Motor neuron (in vitro differentiated cells): ENCODE data around the gene UBA3. TPM values are rescaled to one million over a fixed set of nuclear protein-coding genes. Genes with fewer than 3 reads are reported as not detected.
A peak's percentile ranks its signal among the peaks of the same experiment; 100 is the strongest.

ENCODE experiments used
- ATAC-seq, 8 experiments: fragments of 200-7000 bp; cut with Tn5 transposase; replicated peaks in 6 of 8; 2 replicates each; pipeline ENCODE4 v1.8.0; 2021; ENCODE audit warnings: mild to moderate bottlenecking in 8 of 8, moderate library complexity in 8 of 8
- H3K27ac ChIP-seq, 2 donors: fragments of 250-450 bp; sonication (Bioruptor Pico); 2 replicates each; pipeline ENCODE4 v1.9.0; 2021; ENCODE audit warnings: antibody characterized with exemption in 2 of 2, mild to moderate bottlenecking in 2 of 2, moderate library complexity in 1 of 2
- H3K4me1 ChIP-seq, 2 donors: fragments of 250-450 bp; sonication (Bioruptor Pico); replicated peaks in 1 of 2; 2 replicates each; pipeline ENCODE4 v1.6.1; 2021; ENCODE audit warnings: antibody characterized with exemption in 2 of 2, mild to moderate bottlenecking in 2 of 2, moderate library complexity in 1 of 2
- H3K4me3 ChIP-seq, 5 donors: fragments of 250-450 bp; sonication (Bioruptor Pico); 2 replicates each; pipeline ENCODE4 v1.9.0; 2021; ENCODE audit warnings: antibody characterized with exemption in 5 of 5, mild to moderate bottlenecking in 5 of 5, moderate library complexity in 4 of 5
- WGBS, 10 experiments: fragments of 450-650 bp; shearing (Covaris generic); methylation state at CpG; one replicate each; pipeline ENCODE4 v1.0.0; 2022; 5-methylcytosine and 5-hydroxymethylcytosine counted together
- in situ Hi-C, 9 experiments: fragments of 400-800 bp; cut with MboI; loops; one replicate each; pipeline ENCODE4 v1.15.0; 2021; ENCODE audit warnings: low sequenced_read_pairs in 9 of 9, low pct_unique_long_range_greater_than_20kb in 2 of 9; ENCODE audit not compliant: unreplicated experiment in 9 of 9
- total RNA-seq, 8 experiments: library from RNA; unstranded; fragments of 300-600 nt; gene quantifications; 2 replicates each; pipeline versions ENCODE4 v1.2.3 to v1.2.4, GENCODE V29; 2022

Gene UBA3
- total RNA-seq, 8 experiments from 2014 or later, result 38.8 to 88.9 (median 62.2) TPM

DNA sequence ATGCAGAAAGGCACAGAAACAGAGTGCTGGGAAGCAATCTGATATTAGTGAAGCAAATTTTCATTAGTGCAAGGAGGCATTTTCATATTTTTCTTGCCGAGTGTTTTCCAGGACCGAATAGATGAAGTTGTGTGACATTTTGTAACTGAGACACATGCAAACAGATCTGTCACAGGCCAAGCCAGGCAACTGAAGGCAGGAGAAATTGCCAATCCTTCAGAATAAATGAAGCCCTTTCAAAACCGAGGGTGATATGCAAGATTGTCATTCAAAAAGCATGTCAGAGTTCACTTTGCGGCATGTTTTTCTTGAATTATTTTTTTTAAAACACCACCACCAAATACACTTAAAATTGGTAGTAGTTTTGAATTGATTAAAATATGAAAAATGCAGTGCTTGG is 36.0 kb upstream of the UBA3 start:
- Histone ChIP-seq H3K4me1 (no peaks in the 10 kb centered on the region), H3K27ac (no peak overlapping the region), H3K4me3 (no peak overlapping the region)
- in situ Hi-C loops, result no loop called here
- WGBS, 10 experiments, result 58 to 100% (median 82%) methylated on average over 1 to 4 of the region's 4 CpGs; no CpG with 5 or more reads in 2 of the 10 experiments
- no peak for ATAC-seq

DNA sequence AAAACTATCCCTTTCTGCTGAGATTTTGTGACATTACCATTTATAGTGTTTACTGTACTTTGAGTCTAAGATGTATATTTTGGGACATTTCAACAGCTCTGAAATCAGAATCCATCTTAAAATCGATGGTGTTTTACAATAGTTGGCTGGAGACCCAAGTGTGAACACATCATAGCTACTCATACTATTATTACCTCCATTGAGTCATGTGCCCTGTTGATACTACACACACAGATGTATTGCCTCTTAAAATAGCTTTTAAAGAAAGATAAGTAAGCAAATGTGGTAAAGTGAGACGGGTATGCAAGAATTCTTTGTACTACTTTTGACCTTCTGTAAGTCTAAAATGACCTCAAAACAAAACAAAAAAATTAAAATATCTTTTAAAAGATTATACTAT is 35.6 kb upstream of the UBA3 start:
- Histone ChIP-seq H3K4me1 (peaks cover 0 to 4% of the 10 kb centered on the region in 2 donors), H3K27ac (no peak overlapping the region), H3K4me3 (no peak overlapping the region)
- in situ Hi-C loops, result no loop called here
- no peak for ATAC-seq
- 0 to 92% (median 80%) methylated on average over 1 to 2 of the region's 2 CpGs; no CpG with 5 or more reads in 3 of the 10 experiments for WGBS, 10 experiments

DNA sequence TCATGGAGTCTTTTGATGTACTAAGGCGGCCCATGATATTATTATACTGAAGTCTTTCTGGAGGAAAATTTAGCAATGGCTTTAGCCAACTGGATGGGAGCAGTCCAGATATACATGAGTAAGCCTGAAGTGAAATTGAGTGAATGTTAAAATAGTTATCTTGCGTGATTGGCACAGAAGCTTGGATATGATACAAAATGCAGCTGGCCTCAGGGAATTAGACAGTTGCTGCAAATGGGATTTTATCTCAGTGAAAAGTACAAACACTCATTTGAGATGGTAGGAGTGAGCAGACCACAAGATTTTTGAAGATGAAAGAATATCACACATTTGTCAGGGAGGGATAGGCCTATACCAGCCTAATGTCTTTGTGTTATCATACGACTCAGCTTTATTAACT is 33.4 kb upstream of the UBA3 start:
- in situ Hi-C loops, result no loop called here
- H3K4me1 ChIP-seq, result peaks cover 0 to 4% of the 10 kb centered on the region in 2 donors
- no peak overlapping the region for H3K4me3 ChIP-seq
- no peak overlapping the region for H3K27ac ChIP-seq
- WGBS, 10 experiments, result 58 to 100% (median 93%) methylated on average over 1 to 3 of the region's 3 CpGs
- no peak for ATAC-seq

DNA sequence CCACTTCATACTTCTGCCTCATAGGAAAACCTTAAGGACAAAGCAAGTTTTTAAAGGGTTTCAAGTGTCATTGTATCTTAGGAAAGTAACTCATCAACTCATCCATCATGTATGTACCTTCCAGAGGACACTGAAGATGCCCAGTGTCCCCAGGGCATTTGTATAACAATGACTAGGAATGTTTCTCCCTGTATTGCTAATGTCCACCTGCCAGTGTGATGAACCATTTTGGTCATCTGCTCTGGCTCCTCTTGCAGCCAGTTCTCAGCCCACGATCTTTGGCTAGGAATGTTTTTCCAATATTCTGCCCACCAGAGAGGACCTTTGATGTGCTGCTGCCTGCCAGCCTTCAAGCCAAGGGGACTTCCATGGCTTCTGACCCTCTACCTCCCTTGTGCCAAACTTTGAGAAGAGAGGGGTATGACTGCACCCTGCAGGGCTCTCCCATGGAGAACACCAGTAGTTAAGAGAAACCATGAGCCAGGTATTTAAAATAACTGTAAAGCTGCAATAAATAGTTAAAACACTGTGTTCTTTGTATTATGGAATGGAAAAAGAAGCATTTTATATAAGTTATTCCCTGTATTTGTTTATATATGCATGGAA is 30.9 kb upstream of the UBA3 start:
- no peak overlapping the region for H3K27ac ChIP-seq
- WGBS, 10 experiments, result 17 to 67% (median 40%) methylated on average over 1 of the region's 1 CpG; no CpG with 5 or more reads in 6 of the 10 experiments
- no peak overlapping the region for H3K4me3 ChIP-seq
- H3K4me1 ChIP-seq, result peaks cover 0 to 4% of the 10 kb centered on the region in 2 donors
- in situ Hi-C loops, result no loop called here
- no peak for ATAC-seq

DNA sequence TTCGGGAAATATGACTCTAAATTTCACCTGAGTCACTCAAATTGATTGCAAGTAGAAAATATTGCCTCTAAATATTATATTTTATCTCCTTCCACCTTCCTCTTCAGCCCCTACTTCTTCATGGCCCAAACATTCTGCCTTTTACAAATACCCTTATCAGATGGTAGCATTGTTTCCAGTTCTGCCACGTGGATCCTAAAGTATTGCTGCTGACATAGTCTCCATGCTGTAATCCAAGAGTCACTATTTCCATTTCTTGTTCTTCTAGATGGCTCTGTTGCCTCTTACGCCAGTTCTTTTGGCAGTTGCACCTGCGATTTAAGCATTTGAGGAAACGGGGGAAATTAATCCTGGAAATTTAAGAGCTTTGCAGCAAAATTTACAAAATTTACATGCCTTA is 28.6 kb upstream of the UBA3 start:
- 53 to 97% (median 90%) methylated on average over 2 to 5 of the region's 5 CpGs; no CpG with 5 or more reads in 1 of the 10 experiments for WGBS, 10 experiments
- H3K27ac ChIP-seq, result no peak overlapping the region
- in situ Hi-C loops, result no loop called here
- no peak for ATAC-seq
- no peak overlapping the region for H3K4me3 ChIP-seq
- H3K4me1 ChIP-seq, result peaks cover 0 to 4% of the 10 kb centered on the region in 2 donors

DNA sequence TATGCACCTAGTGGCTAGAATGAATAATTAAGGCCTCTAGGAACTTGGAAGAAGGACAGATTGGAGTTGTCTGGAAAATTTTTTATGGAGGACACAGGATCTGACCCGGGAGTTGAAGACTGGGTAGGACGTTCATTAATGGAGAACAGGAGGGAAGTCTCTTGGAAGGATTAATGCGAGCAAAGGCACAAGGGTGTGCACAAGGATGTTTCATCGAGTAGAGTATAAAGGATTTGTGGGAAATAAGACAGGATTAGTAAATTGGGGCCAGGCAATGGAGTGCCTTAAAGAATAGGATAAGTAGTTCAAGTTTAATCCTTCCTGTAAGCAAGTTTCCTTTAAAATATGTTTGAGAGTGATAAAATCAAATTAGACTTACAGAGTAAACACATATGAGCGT is 27.7 kb upstream of the UBA3 start:
- in situ Hi-C loops, result no loop called here
- H3K27ac ChIP-seq, result no peak overlapping the region
- WGBS, 10 experiments, result 53 to 94% (median 82%) methylated on average over 2 to 5 of the region's 5 CpGs

DNA sequence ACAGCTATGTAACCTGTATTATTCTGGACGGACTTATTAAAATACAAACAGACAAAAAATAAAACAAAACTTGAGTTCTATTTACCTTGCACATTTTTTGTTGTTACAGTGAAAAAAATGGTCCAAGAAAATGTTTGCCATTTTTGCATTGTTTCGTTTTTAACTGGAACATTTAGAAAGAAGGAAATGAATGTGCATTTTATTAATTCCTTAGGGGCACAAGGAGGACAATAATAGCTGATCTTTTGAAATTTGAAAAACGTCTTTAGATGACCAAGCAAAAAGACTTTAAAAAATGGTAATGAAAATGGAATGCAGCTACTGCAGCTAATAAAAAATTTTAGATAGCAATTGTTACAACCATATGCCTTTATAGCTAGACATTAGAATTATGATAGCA is 25.2 kb upstream of the UBA3 start:
- Histone ChIP-seq H3K27ac (no peak overlapping the region), H3K4me3 (no peak overlapping the region), H3K4me1 (no peaks in the 10 kb centered on the region)
- ATAC-seq, result no peak
- in situ Hi-C loops, result no loop called here
- WGBS, 10 experiments, result 37 to 100% (median 71%) methylated on average over 1 to 3 of the region's 3 CpGs

More for the DNA sequence above, 27.7 kb upstream of the UBA3 start:
- Histone ChIP-seq H3K4me1 (peaks cover 0 to 4% of the 10 kb centered on the region in 2 donors), H3K4me3 (no peak overlapping the region)
- no peak for ATAC-seq

DNA sequence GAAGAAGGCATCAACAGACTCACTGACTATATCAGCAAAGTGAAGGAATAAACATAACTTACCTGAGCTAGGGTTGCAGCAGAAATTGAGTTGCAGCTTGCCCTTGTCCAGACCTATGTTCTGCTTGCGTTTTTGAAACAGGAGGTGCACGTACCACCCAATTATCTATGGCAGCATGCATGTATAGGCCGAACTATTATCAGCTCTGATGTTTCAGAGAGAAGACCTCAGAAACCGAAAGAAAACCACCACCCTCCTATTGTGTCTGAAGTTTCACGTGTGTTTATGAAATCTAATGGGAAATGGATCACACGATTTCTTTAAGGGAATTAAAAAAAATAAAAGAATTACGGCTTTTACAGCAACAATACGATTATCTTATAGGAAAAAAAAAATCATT is 24.4 kb upstream of the UBA3 start:
- WGBS, 10 experiments, result 80 to 98% (median 90%) methylated on average over 4 to 8 of the region's 8 CpGs
- Histone ChIP-seq H3K4me1 (no peaks in the 10 kb centered on the region), H3K4me3 (no peak overlapping the region), H3K27ac (no peak overlapping the region)
- no peak for ATAC-seq
- in situ Hi-C loops, result no loop called here

DNA sequence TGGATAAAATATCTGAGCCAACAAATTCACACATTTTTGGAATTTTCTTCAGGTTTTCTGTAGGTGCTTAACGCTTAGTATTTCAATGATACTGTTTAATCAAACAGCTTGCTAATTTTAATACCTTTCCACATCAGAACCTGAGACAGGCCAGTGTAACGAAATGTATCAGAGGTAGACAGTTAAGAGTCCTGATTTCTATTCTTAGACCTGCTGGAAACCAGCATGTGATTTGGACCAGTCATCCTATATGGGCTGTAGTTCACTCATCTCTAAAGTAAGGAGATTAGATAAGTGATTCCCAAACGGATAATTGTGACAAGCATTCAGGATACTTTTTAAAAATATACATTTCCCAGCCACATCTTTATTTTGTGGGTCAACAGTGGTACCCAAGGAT is 23.0 kb upstream of the UBA3 start:
- in situ Hi-C loops, result no loop called here
- no peak overlapping the region for H3K4me3 ChIP-seq
- no peak for ATAC-seq
- 50 to 100% (median 88%) methylated on average over 1 to 3 of the region's 3 CpGs; no CpG with 5 or more reads in 1 of the 10 experiments for WGBS, 10 experiments
- H3K4me1 ChIP-seq, result no peaks in the 10 kb centered on the region
- no peak overlapping the region for H3K27ac ChIP-seq

DNA sequence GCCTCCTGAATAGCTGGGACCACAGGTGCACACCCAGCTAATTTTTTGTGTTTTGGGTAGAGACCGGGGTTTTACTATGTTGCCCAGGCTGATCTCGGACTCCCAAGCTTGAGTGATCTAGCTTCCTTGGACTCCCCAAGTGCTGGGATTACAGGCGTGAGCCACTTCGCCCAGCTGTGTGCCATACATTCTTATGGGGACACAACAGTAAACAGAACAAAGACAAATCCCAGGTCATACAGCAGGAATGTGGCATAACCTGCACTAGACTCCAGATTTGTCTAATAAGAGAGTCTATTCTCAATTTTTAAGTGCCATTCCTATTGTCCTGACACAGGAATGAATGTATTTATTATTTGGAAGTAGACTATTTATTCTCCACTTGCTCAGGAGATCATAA is 22.2 kb upstream of the UBA3 start:
- Histone ChIP-seq H3K27ac (no peak overlapping the region), H3K4me1 (no peaks in the 10 kb centered on the region), H3K4me3 (no peak overlapping the region)
- 70 to 100% (median 98%) methylated on average over 2 to 4 of the region's 4 CpGs; no CpG with 5 or more reads in 5 of the 10 experiments for WGBS, 10 experiments
- in situ Hi-C loops, result no loop called here
- no peak for ATAC-seq

DNA sequence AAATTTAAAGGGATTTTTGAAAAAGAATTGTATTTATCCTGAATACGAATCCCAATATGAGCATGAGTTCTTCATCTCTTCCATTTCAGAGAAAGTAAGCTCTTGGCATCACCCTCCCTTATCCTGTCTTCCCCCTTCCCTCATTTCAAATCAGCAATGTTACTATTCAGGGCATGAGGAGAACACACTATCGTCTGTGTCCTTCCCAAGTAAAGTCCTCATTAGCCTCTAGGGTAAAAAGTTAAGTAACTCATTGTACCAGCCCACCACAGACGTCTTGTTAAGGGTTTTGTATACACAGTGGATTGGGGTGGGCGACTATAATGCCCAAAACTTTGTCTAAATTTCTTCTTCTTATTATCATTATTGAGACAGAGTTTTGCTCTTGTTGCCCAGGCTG is 19.4 kb upstream of the UBA3 start:
- ATAC-seq, result no peak
- WGBS, 10 experiments, result 67 to 100% (median 86%) methylated on average over 1 to 4 of the region's 4 CpGs; no CpG with 5 or more reads in 1 of the 10 experiments
- Histone ChIP-seq H3K4me3 (no peak overlapping the region), H3K4me1 (no peaks in the 10 kb centered on the region), H3K27ac (no peak overlapping the region)
- in situ Hi-C loops, result no loop called here

DNA sequence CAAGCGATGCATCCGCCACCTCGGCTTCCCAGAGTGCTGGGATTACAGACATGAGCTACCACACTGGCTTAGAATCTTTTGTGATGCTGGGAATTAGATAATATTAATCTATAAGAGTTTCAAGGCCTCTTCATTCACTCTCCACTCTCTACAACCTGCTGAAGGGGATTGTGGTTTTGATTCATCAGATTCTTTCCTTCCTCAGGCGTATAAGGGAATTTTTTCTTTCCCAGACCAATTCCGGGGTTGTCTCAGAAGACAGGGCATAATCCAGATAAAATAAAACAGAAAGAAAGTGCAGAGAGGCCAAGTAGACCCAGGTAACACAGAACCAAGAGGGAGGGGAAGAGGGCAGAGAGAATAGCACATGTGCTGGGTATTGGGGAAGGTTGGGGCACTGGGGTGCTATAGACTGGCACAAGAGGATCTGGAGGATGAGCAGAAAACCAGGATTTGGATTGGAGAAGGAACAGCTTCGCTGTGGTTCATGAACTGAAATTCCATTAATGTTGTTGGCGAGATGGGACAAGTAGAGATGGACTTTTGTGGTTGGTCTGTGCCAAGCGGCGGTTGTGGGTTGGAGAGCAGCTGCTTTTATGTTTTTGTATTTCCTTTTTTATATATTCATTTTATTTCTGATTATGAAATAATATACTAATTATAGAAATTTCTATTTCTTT is 17.4 kb upstream of the UBA3 start:
- ATAC-seq, result no peak
- Histone ChIP-seq H3K4me3 (no peak overlapping the region), H3K4me1 (peaks cover 1 to 2% of the 10 kb centered on the region in 2 donors), H3K27ac (no peak overlapping the region)
- in situ Hi-C loops, result no loop called here
- 90 to 100% (median 100%) methylated on average over 1 to 9 of the region's 9 CpGs; no CpG with 5 or more reads in 1 of the 10 experiments for WGBS, 10 experiments

DNA sequence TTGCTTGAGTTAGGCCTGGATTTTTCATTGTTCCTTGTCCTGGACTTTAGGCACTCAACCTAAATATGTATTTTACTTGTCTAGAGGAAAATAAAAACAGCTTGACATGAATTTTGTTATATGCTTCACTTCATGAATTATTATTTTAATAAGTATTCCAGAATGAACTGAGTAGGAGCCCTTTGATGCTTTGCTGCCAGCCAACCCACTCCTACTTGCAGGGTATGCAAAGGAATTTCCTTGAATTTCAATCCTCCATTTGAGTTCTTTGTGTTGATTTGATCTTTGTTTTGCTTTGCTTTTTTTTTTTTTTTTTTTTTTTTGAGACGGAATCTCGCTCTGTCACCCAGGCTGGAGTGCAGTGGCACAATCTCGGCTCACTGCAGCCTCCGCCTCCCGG is 16.1 kb upstream of the UBA3 start:
- Histone ChIP-seq H3K4me3 (no peak overlapping the region), H3K27ac (no peak overlapping the region), H3K4me1 (peaks cover 10 to 12% of the 10 kb centered on the region in 2 donors)
- 60 to 100% (median 84%) methylated on average over 1 to 2 of the region's 5 CpGs; no CpG with 5 or more reads in 4 of the 10 experiments for WGBS, 10 experiments
- ATAC-seq, result no peak
- in situ Hi-C loops, result no loop called here

DNA sequence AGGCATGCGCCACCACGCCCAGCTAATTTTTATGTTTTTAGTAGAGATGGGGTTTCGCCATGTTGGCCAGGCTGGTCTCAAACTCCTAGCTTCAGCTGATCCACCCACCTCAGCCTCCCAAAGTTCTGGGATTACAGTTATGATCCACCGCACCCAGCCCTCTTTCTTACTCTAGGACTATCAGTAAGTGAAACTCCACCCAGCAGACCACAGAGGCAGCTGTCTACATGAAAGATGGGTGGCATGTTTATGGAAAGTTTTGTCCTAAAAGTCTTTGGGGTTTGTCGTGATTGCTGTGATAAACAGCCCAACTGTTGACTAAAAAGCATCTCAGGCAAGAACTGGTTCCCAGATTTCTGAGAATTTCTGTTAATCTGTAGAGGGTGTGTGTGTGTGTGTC is 15.5 kb upstream of the UBA3 start:
- Histone ChIP-seq H3K4me1 (peaks cover 10 to 12% of the 10 kb centered on the region in 2 donors), H3K4me3 (no peak overlapping the region), H3K27ac (no peak overlapping the region)
- in situ Hi-C loops, result no loop called here
- peak in 3 of 8 experiments; percentile 47 to 83 (median 62) for ATAC-seq
- 71 to 100% (median 100%) methylated on average over 1 to 4 of the region's 5 CpGs; no CpG with 5 or more reads in 3 of the 10 experiments for WGBS, 10 experiments
